ENCODE results near the gene GTF3C5.

DNA sequence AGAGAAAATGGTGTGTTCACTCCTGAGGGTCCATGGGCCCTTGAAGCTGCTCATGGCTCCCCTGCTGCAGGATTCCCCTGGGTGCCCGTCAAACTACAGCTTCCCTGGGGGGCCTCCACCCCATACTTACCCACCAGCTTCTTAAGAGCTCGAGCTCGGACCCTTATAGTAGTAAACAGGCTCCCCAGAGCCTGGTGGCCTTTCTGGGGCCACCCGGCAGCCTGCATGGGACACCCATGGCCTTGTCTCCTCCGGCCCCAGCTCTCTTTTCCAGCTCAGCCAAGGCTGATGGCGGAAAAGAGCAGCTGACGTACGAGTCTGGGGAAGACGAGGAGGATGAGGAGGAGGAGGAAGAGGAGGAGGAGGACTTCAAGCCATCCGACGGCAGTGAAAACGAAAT, 26.8 kb downstream of the GTF3C5 start:
- TF ChIP-seq EZH2 (IDR thresholded peaks at IDR 0.05; ENCODE audit: borderline replicate concordance, low read length): no peak
- TF ChIP-seq, protein P1, sequence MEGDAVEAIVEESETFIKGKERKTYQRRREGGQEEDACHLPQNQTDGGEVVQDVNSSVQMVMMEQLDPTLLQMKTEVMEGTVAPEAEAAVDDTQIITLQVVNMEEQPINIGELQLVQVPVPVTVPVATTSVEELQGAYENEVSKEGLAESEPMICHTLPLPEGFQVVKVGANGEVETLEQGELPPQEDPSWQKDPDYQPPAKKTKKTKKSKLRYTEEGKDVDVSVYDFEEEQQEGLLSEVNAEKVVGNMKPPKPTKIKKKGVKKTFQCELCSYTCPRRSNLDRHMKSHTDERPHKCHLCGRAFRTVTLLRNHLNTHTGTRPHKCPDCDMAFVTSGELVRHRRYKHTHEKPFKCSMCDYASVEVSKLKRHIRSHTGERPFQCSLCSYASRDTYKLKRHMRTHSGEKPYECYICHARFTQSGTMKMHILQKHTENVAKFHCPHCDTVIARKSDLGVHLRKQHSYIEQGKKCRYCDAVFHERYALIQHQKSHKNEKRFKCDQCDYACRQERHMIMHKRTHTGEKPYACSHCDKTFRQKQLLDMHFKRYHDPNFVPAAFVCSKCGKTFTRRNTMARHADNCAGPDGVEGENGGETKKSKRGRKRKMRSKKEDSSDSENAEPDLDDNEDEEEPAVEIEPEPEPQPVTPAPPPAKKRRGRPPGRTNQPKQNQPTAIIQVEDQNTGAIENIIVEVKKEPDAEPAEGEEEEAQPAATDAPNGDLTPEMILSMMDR (conservative IDR thresholded peaks at IDR 0.05 in 1 of 2, IDR thresholded peaks at IDR 0.05 in 1 of 2; ENCODE audit: extremely low read depth in 1 of 2, insufficient read depth in 1 of 2, low read depth in 1 of 2, low read length in 2 of 2): no peak

Measured in mammary epithelial cell (primary cell).